ENCODE results near the gene PAK4.
A peak's percentile ranks its signal among the peaks of the same experiment; 100 is the strongest.
"Not testable (repeated sequence)": the region's sequence is repeated elsewhere in the genome, so short reads cannot be mapped to it uniquely, and the experiment has no call there.

PAK4 gene

GRCh38 chr19:39100500-39101166 is 25.0 kb upstream of the PAK4 start:
- peak; percentile 56 for DNase-seq

GRCh38 chr19:39103151-39103550 is 22.4 kb upstream of the PAK4 start:
- DNase-seq = no peak

GRCh38 chr19:39104186-39104596 is 21.4 kb upstream of the PAK4 start:
- no peak for DNase-seq

DNA sequence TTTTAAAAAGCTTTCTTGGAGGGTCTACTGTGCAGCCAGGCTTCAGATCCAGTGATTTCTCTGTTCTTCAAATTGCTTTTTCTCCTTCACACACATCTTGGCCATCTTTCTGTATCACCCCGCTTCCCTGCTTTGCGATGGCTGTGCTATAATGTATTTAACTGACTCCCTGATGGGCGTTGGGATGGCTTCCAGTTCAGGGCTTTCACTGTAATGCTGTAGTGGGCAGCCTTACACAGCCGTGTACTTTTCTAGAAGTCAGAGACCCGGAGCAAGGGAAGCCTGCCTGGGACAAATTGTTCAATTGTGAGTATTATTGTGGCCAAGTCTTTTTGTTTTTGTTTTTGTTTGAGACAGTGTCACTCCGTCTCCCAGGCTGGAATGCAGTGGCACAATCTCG is 19.4 kb upstream of the PAK4 start:
- no peak for DNase-seq

DNA sequence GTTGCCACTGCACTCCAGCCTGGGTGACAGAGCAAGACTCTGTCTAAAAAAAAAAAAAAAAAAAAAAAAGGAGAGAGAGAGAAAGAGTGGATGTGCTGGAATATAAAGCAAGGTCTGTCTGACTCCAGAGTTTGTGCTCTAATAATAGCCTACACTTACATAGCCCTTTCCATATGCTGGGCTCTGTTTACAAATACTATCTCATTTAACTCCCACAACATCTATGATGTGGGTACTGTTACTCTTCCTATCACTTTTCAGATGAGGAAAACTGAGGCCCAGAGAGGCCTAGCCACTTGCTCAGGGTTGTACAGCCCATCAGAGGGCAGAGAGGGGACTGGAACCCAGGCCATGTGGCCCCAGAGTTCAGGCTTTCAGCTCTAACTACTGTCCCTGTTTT is 15.9 kb upstream of the PAK4 start:
- no peak for DNase-seq

GRCh38 chr19:39110263-39110967 is 15.2 kb upstream of the PAK4 start:
- peak; percentile 96 for DNase-seq

GRCh38 chr19:39111593-39112199 is 13.9 kb upstream of the PAK4 start:
- DNase-seq = peak; percentile 62

DNA sequence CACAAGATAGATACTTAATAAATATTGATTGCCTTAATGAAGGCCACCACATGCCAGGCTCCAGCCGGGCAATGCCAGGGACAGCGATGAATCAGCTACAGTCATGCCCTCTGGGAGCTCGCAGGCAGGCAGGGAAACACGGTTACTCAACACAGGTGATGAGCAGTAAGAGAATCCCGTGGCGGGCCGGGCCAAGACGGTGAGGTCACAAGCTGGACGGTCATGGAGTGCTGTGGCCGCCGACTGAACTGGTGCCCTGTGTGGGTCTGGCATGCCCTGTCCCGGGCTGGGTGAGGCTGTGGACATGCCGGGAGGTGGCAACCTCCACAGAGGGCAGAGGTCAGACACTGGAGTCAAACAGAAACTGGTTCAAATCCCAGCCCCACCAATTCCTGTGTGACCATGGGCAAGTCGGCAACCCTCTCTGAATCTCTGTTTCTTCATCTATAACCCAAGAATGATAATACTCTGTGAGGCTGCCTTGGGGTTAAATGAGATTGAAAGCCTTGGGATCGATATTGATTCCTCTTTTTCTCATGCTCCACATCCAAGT is 13.2 kb upstream of the PAK4 start:
- peak; percentile 96 for DNase-seq

DNA sequence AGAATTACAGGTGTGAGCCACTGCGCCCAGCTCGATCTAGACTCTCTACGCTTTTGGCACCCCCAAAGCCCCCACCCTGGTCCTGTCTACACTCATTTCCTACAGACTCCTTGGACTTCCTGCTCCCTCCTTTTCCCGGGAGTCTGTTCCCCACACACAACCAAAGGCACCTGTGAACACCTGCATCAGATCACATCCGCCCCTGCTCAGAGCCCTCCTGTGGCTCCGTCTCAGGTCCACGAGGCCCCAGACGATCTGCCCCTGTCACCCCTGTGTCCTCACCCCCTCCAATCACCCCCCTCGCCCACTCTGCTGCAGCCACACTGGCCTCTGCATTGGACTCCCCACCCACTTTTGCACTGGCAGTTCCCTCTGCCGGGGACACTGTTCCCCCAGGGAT is 12.4 kb upstream of the PAK4 start:
- DNase-seq = no peak

DNA sequence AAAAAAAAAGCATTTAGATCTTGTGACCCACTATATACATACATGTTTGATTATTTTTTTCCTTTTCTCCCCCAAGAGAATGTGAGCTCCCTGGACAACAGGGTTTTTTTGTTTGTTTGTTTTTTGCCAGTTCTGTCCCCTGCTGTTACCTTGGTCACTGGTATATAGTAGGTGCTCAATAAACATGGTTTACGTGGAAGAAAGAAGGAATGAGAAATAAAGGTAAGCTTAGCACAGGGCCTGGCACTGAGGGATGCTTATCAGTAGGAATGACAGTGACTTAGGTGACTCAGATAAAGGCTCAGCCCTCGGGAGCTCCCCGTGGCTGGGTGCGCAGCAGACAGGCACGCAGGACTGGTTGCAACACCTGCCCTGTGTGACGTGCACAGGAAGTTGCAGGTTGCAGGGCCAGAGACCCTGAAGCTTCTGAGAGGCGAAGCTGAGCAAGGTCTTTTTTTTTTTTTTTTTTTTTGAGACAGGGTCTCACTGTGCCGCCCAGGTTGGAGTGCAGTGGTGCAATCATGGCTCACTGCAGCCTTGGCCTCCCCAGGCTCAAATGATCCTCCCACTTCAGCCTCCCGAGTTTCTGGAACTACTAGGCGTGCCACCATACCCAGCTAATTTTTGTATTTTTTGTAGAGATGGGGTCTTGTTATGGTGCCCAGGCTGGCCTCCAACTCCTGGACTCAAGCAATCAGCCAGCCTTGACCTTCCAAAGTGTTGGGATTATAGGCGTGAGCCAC is 10.3 kb upstream of the PAK4 start:
- DNase-seq = no peak

- DNase-seq = not testable (repeated sequence)
These were observed 8.6 kb upstream of the PAK4 start for GRCh38 chr19:39117023-39117422.

DNA sequence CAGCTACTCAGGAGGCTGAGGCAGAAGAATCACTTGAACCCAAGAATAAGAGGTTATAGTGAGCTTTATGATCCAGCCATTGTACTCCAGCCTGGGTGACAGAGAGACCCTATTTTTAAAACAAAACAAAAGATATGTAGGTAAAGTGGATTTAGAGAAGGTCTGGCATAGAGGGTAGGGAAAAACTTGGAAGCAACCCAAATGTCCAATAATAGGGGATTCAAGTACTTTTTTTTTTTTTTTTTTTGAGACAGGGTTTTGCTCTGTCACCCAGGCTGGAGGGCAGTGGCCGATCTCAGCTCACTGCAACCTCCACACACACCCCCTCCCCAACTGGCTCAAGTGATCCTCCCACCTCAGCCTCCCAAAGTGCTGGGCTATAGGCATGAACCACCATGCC is 5.8 kb upstream of the PAK4 start:
- DNase-seq = no peak

GRCh38 chr19:39122934-39123731 is 2.5 kb upstream of the PAK4 start:
- DNase-seq = no peak

DNA sequence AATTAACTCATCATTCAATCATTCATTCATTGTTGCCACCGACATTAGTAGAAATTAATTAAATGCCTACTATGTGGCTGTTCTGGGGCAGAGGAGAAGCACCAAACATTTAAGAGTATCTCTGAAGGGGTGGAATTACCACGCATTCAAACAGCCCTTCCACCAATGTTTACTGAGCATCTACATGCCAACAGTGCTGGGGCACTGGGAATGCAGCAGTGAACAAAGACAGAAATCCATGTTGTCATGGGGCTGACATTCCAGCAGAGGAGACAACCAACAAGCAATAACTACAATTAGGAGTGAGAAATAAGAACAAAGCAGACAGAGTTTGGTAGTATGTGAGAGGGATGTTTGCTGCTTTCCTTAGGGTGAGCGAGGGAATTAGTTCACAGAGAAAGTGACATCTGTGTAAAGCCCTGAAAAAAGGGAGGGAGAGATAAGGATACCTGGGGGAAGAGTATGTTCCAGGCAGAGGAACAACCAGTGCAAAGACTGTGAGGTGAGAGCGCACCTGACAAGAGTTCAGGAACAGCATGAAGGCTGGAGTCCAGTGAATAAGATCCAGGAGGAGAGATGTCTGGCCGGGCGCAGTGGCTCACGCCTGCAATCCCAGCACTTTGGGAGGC is 1.3 kb upstream of the PAK4 start:
- DNase-seq = no peak

DNA sequence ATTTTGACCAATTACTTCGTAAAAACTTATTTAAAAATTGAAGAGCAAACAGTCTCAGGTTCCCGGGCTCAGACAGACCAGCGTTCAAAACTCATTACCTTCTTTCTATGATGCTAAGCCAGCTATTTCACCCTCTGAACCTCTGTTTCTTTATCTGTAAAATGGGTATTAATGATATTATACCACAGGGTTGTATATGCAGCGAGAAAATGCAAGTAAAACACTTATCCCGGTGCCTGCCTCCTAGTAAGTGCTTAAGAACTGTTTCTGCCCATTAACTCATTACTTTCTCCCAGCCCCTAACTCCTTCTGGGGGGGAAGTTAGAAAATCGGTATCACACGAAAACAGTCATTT is 410 bp upstream of the PAK4 start:
- DNase-seq = no peak

DNA sequence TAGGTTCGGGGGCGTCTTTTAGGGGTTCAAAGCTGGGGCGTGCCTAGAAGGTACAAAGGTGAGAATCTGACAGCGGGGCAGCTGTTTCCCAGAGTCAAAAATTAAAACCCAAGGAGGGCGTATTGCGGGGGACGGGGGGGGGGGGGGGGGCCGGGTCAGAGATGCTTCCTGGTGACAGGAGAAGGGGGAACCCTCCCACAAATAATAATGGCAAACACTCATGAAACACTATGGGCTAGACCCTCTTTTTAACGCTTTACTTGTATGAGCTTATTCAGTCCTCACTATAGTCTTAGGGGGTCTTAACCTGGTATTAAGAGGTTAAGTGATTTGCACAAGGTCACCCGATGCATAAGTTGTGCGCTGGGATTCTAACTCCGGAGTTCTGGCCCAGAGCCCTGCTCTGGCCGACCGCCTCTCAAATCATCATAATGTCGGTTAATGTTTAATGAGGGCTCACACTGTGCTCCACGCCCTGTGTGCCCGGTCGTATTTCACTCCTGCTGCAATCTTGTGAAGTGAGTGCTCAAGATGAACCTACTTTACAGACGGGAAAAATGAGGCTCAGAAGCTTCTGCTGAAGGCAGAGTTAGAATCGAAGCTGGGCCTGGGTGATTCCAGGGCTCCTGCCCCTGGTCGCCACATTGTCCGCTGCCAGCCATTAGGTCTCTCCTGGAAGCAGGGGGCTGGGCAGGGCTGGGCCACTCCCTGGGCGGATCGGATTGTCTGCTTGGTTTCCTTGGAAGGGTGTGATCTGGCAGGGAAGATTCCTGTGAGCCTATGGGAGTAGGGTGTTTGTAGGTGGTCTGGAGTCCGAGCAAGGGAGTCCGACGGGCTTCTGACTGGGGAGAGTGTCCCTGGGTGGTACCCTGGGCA is 964 bp downstream of the PAK4 start:
- DNase-seq = peak; percentile 97

DNA sequence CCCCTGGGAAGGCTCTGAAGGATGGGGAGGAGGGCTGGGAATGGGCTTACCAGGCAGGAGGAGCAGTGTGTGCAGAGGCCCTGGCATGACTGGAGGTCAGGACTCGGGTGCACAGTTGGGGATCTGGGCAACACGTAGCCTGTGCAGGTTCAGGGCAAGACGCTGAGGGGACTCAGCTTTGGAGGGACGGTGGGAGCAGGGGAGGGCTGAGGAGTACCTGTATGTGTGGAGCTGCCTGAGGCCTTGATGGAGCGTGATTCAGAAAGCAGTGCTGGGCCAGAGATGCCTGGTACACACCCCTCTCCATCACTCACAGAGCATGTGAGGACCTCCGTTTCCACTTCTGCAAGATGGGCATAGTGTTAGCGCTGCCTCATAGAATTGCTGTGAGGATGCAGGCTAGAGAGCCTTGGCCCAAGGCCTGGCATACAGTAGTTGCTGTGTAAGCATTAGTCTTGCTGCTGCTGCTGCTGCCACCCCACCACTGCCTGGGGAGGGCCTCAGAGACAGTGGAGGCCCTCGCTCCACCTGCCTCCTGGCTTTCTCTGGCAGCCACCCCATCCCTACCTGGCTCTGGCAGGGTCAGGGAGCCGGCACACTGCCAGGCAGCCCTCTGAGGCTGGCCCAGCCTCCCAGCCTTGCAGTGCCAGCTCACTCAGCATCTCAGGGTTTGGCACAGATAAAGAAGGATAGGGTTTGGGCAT is 2.4 kb downstream of the PAK4 start:
- DNase-seq = peak; percentile 81

DNA sequence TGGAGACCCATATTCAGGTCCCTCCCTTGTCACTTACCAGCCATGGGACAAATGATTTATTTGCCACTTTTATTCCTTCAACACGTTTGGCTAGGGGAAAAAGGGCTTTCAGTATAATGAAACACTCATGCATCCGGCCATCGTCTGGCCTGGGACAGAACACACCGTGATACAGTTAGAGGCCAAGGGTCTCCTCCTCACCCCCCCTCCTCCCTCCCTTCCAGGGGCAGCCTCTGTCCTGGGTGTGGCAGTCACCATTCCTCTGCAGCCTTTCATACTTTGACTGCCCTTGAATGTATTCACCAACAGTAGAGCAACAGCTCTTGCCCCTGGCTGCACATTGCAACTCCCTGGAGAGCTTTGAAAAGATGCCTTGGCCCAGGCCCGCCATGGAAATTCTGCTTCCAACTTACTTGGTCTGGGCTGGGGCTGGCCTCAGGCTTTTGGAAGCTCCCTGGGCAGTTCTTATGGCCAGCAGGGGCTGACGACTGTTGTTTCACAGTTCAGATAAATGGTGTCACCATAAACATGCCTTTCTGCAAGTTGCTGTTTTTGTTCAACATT is 3.0 kb downstream of the PAK4 start:
- DNase-seq = no peak

- DNase-seq = no peak
These were observed 3.5 kb downstream of the PAK4 start for GRCh38 chr19:39129116-39129515.
